NCI-H446 (cell line): Measurements from ENCODE around the gene BTBD16.

Experiments used
- DNase-seq, 2 experiments: peaks; one replicate each; lab custom pipeline; 2025; lab: John Stamatoyannopoulos, UW

The BTBD16 gene

GRCh38 chr10:122373721-122374120 lies 102.6 kb downstream of the BTBD16 start:
- DNase-seq, result no peak

GRCh38 chr10:122374237-122374858 lies 103.3 kb downstream of the BTBD16 start, which contains the start of gene PLEKHA1:
Gene PLEKHA1, plus strand, starts transcription at chr10:122374708. Its CDS starts 18,493 bp downstream, at chr10:122393201.
- peak; percentile 81 to 95 for DNase-seq

- DNase-seq, result peak in 1 of 2 experiments; percentile 23
Measured at GRCh38 chr10:122374859-122375678, 104.0 kb downstream of the BTBD16 start.

GRCh38 chr10:122375679-122376160 lies 104.6 kb downstream of the BTBD16 start:
- no peak for DNase-seq

- no peak for DNase-seq
Measured at GRCh38 chr10:122376364-122376961, 105.4 kb downstream of the BTBD16 start.

- DNase-seq, result no peak
Measured at GRCh38 chr10:122379041-122379440, 107.9 kb downstream of the BTBD16 start.

- no peak for DNase-seq
Measured at GRCh38 chr10:122379537-122379936, 108.4 kb downstream of the BTBD16 start.

GRCh38 chr10:122380703-122381102 lies 109.6 kb downstream of the BTBD16 start:
- no peak for DNase-seq

GRCh38 chr10:122381680-122382079 lies 110.6 kb downstream of the BTBD16 start:
- no peak for DNase-seq

- DNase-seq, result no peak
Measured at GRCh38 chr10:122386514-122386913, 115.4 kb downstream of the BTBD16 start.

GRCh38 chr10:122387572-122387971 lies 116.5 kb downstream of the BTBD16 start:
- no peak for DNase-seq
